ENCODE data around the gene TBC1D9.

DNA sequence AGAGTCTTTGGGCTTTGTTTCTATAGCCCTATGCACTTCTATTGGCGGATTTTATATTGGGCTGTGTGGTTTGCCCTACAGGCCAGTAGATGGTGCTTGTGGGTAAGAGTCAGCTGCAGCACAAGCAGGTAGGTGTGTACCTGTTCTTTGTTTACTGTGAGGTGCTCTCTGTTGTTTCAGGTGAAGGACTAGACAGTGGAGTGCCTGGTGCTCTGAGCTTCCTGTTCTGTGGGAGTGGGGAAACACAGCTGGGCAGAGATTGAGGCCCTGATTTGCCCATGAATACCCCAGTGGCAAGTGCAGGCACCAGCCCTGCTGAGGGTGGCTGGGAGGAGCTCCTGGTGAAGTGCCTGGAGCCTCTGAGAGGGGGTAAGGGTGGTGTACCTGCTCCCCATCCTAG is 161.1 kb downstream of the TBC1D9 start:
- TF ChIP-seq, protein P1, sequence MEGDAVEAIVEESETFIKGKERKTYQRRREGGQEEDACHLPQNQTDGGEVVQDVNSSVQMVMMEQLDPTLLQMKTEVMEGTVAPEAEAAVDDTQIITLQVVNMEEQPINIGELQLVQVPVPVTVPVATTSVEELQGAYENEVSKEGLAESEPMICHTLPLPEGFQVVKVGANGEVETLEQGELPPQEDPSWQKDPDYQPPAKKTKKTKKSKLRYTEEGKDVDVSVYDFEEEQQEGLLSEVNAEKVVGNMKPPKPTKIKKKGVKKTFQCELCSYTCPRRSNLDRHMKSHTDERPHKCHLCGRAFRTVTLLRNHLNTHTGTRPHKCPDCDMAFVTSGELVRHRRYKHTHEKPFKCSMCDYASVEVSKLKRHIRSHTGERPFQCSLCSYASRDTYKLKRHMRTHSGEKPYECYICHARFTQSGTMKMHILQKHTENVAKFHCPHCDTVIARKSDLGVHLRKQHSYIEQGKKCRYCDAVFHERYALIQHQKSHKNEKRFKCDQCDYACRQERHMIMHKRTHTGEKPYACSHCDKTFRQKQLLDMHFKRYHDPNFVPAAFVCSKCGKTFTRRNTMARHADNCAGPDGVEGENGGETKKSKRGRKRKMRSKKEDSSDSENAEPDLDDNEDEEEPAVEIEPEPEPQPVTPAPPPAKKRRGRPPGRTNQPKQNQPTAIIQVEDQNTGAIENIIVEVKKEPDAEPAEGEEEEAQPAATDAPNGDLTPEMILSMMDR (IDR thresholded peaks at IDR 0.05 in 2 of 3, conservative IDR thresholded peaks at IDR 0.05 in 1 of 3; ENCODE audit: borderline replicate concordance in 1 of 3, insufficient read depth in 1 of 3, low read depth in 2 of 3, low read length in 2 of 3) = peak; percentile 68 to 77 (median 72); a peak in 5 of 6 replicates
- no peak for TF ChIP-seq EZH2phosphoT487 (IDR thresholded peaks at IDR 0.05; ENCODE audit: borderline replicate concordance)
- TF ChIP-seq EZH2 (IDR thresholded peaks at IDR 0.05) = no peak
- no peak for TF ChIP-seq SRF (IDR thresholded peaks at IDR 0.05; ENCODE audit: low read depth)
- TF ChIP-seq TCF7L2 (IDR thresholded peaks at IDR 0.05; ENCODE audit: borderline replicate concordance, extremely low read depth, insufficient read depth, insufficient read length) = no peak
- TF ChIP-seq SP1 (IDR thresholded peaks at IDR 0.05; ENCODE audit: low read depth) = no peak
- TF ChIP-seq, protein P2, sequence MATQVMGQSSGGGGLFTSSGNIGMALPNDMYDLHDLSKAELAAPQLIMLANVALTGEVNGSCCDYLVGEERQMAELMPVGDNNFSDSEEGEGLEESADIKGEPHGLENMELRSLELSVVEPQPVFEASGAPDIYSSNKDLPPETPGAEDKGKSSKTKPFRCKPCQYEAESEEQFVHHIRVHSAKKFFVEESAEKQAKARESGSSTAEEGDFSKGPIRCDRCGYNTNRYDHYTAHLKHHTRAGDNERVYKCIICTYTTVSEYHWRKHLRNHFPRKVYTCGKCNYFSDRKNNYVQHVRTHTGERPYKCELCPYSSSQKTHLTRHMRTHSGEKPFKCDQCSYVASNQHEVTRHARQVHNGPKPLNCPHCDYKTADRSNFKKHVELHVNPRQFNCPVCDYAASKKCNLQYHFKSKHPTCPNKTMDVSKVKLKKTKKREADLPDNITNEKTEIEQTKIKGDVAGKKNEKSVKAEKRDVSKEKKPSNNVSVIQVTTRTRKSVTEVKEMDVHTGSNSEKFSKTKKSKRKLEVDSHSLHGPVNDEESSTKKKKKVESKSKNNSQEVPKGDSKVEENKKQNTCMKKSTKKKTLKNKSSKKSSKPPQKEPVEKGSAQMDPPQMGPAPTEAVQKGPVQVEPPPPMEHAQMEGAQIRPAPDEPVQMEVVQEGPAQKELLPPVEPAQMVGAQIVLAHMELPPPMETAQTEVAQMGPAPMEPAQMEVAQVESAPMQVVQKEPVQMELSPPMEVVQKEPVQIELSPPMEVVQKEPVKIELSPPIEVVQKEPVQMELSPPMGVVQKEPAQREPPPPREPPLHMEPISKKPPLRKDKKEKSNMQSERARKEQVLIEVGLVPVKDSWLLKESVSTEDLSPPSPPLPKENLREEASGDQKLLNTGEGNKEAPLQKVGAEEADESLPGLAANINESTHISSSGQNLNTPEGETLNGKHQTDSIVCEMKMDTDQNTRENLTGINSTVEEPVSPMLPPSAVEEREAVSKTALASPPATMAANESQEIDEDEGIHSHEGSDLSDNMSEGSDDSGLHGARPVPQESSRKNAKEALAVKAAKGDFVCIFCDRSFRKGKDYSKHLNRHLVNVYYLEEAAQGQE (IDR thresholded peaks at IDR 0.05; ENCODE audit: low read depth) = no peak
- no peak for TF ChIP-seq SIN3A (IDR thresholded peaks at IDR 0.05; ENCODE audit: low read depth)
- TF ChIP-seq, protein P3, sequence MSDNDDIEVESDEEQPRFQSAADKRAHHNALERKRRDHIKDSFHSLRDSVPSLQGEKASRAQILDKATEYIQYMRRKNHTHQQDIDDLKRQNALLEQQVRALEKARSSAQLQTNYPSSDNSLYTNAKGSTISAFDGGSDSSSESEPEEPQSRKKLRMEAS (IDR thresholded peaks at IDR 0.05) = no peak
- no peak for TF ChIP-seq YY1 (IDR thresholded peaks at IDR 0.05; ENCODE audit: extremely low read depth, insufficient replicate concordance, low read depth, low read length)
- TF ChIP-seq, protein P4, sequence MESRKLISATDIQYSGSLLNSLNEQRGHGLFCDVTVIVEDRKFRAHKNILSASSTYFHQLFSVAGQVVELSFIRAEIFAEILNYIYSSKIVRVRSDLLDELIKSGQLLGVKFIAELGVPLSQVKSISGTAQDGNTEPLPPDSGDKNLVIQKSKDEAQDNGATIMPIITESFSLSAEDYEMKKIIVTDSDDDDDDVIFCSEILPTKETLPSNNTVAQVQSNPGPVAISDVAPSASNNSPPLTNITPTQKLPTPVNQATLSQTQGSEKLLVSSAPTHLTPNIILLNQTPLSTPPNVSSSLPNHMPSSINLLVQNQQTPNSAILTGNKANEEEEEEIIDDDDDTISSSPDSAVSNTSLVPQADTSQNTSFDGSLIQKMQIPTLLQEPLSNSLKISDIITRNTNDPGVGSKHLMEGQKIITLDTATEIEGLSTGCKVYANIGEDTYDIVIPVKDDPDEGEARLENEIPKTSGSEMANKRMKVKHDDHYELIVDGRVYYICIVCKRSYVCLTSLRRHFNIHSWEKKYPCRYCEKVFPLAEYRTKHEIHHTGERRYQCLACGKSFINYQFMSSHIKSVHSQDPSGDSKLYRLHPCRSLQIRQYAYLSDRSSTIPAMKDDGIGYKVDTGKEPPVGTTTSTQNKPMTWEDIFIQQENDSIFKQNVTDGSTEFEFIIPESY (IDR thresholded peaks at IDR 0.05; ENCODE audit: extremely low read depth, insufficient replicate concordance, low read length) = no peak
